Calu3 (cell line): ENCODE measurements around the gene SON. TPM values are rescaled to one million over a fixed set of nuclear protein-coding genes. Genes with fewer than 3 reads are reported as not detected.

Experiments used
- BruUV-seq: library from RNA; stranded (reverse); fragments of 400-500 nt; replicated peaks from 2 replicates; lab custom pipeline; 2021; lab: Mats Ljungman, UMichigan
- CTCF ChIA-PET: fragments of 300-600 bp; sonication (Branson Sonifier 250); formaldehyde crosslinking; loops from one replicate; lab custom pipeline; 2022; ENCODE audit warnings: antibody characterized with exemption; lab: Charles Lee
- DNase-seq: peaks from one replicate; pipeline ENCODE4 v3.0.0; 2022
- H3K27ac Mint-ChIP-seq: one replicate; pipeline ENCODE4 v1.8.0; 2022; ENCODE audit warnings: mixed read lengths; ENCODE audit not compliant: unreplicated experiment
- H3K27me3 Mint-ChIP-seq: one replicate; pipeline ENCODE4 v1.8.0; 2022; ENCODE audit warnings: mixed read lengths; ENCODE audit not compliant: unreplicated experiment
- H3K36me3 Mint-ChIP-seq: one replicate; pipeline ENCODE4 v1.8.0; 2022; ENCODE audit warnings: mild to moderate bottlenecking, moderate library complexity, mixed read lengths; ENCODE audit not compliant: insufficient read depth, unreplicated experiment
- H3K4me1 Mint-ChIP-seq: one replicate; pipeline ENCODE4 v1.8.0; 2022; ENCODE audit warnings: mild to moderate bottlenecking, low read depth, mixed read lengths; ENCODE audit not compliant: unreplicated experiment
- H3K4me3 Mint-ChIP-seq: one replicate; pipeline ENCODE4 v1.8.0; 2022; ENCODE audit warnings: mild to moderate bottlenecking, low read depth, moderate library complexity, mixed read lengths; ENCODE audit not compliant: unreplicated experiment
- H3K9me3 Mint-ChIP-seq: one replicate; pipeline ENCODE4 v1.8.0; 2022; ENCODE audit warnings: low read depth, mixed read lengths; ENCODE audit not compliant: unreplicated experiment
- intact Hi-C: fragments of 100-400 bp; cut with micrococcal nuclease; formaldehyde crosslinking; loops from one replicate; pipeline ENCODE4 v1.10.0; 2022; ENCODE audit not compliant: unreplicated experiment
- total RNA-seq: library from RNA; stranded (reverse); gene quantifications from 2 replicates; pipeline ENCODE4 v1.2.3, GENCODE V29; 2022
- TF ChIP-seq, protein P1 (sequence below): fragments of 200-600 bp; IDR thresholded peaks from one replicate; pipeline ENCODE4 v1.8.0; 2022; ENCODE audit warnings: antibody characterized with exemption; ENCODE audit not compliant: unreplicated experiment

SON gene
- total RNA-seq, 1 experiment from 2014 or later, result 188 TPM

DNA sequence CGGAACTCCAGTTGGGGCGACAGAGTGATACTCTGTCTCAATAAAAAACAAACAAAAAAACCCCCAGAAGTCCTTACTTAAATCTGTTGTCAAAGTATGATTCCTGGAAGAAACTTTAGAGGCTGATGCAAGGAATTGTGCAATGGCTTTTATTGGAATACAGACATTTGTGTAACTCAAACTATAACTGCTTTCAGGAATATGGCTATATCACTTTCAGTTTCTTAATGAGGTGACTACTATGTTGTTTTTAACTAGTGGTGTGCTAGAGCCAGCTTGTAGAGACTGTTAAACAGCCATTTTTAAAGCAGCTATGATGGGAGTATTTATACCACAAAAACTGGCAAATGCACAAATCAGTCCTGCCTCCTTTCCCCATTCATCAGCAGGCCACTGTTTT is 28.6 kb upstream of the SON start:
- no TSS peak for BruUV-seq
- H3K36me3 Mint-ChIP-seq, result peaks cover 32% of the 10 kb centered on the region
- no peaks in the 10 kb centered on the region for H3K9me3 Mint-ChIP-seq
- H3K27ac Mint-ChIP-seq, result no peak overlapping the region
- no peaks in the 10 kb centered on the region for H3K4me1 Mint-ChIP-seq
- CTCF ChIA-PET, result interaction anchor here (1.0 kb wide), 1 partner anchor 8 kb away, joined by 4 read pairs; no protein-coding TSS in a partner anchor
- intact Hi-C loops, result no loop called here
- H3K4me3 Mint-ChIP-seq, result no peak overlapping the region
- DNase-seq, result no peak
- no peaks in the 10 kb centered on the region for H3K27me3 Mint-ChIP-seq
- TF ChIP-seq, protein P1, sequence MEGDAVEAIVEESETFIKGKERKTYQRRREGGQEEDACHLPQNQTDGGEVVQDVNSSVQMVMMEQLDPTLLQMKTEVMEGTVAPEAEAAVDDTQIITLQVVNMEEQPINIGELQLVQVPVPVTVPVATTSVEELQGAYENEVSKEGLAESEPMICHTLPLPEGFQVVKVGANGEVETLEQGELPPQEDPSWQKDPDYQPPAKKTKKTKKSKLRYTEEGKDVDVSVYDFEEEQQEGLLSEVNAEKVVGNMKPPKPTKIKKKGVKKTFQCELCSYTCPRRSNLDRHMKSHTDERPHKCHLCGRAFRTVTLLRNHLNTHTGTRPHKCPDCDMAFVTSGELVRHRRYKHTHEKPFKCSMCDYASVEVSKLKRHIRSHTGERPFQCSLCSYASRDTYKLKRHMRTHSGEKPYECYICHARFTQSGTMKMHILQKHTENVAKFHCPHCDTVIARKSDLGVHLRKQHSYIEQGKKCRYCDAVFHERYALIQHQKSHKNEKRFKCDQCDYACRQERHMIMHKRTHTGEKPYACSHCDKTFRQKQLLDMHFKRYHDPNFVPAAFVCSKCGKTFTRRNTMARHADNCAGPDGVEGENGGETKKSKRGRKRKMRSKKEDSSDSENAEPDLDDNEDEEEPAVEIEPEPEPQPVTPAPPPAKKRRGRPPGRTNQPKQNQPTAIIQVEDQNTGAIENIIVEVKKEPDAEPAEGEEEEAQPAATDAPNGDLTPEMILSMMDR, result no peak

DNA sequence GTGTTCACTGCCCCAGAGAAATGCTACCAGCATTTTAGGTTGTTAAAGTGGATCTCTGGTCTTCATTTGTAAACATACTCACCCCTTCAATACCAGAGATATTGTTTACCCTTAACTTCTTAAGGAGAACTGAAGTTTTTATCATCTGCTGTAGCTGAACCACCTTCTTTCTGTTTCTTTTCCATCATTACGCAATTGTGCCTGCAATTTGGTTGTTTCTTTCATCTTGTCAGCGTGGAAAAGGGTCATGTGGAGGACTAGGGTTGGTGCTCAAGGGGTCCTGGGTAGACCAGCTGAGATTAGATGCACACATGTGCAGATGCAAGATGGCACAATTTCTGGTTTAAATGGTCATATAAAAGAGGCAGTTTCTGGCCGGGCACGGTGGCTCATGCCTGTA is 23.9 kb upstream of the SON start:
- Mint-ChIP-seq H3K9me3 (no peaks in the 10 kb centered on the region), H3K4me3 (no peak overlapping the region), H3K27ac (no peak overlapping the region), H3K36me3 (peaks cover 42% of the 10 kb centered on the region), H3K27me3 (no peaks in the 10 kb centered on the region), H3K4me1 (no peaks in the 10 kb centered on the region)
- intact Hi-C loops, result no loop called here
- no peak for DNase-seq
- no TSS peak for BruUV-seq
- CTCF ChIA-PET, result no interaction called here
- TF ChIP-seq, protein P1, result no peak

DNA sequence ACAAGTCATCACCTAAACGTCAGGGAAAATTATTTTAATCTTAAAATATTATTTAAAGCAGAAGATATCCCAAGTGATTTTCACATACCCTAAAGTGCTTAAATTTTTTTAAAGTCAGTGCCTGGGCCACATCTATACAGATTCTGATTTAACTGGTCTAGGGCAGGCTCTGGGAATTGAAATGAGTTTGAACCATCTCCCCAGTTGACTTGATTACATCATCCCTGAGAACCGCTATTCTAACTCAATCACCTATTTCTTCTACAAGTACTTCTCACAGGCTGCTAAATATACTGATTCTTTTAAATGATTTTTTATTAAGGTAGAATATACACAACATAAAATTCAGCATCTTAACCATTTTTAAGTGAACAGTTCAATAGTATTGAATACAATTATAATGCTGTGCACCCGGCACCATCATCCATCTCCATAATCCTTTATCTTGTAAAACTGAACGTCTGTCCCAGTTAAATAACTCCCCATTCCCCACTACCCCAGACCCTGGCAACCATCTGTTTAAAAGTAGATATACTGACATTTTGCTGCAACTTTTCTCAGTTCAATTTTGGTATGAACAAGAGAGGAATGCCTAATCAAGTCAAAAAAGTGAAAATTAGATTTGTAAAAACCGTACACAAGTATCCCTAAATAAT is 20.4 kb upstream of the SON start:
- Mint-ChIP-seq H3K36me3 (peaks cover 24% of the 10 kb centered on the region), H3K4me3 (no peak overlapping the region), H3K27ac (no peak overlapping the region), H3K27me3 (no peaks in the 10 kb centered on the region), H3K4me1 (no peaks in the 10 kb centered on the region), H3K9me3 (no peaks in the 10 kb centered on the region)
- intact Hi-C loops, result no loop called here
- CTCF ChIA-PET, result no interaction called here
- TF ChIP-seq, protein P1, result no peak
- BruUV-seq, result no TSS peak
- DNase-seq, result no peak

DNA sequence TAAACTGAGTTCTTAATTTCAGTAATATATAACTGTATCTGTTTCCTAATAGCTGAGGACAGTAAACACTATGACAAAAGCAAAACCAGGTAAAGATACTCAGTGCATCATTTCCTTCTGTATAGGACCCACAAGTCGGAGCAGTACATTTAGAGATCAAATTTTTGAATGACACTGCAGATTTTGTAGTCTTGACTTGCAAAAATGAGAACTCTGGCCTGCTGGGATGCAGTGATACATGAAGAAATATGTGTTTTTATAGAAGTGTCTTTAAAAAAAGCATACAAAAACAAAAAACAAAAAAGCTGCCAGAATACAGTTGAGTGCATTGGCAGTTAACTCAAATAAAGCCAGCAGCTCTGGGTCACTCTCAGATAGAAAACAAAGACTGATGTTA is 19.9 kb upstream of the SON start:
- H3K36me3 Mint-ChIP-seq, result peaks cover 25% of the 10 kb centered on the region
- no peaks in the 10 kb centered on the region for H3K9me3 Mint-ChIP-seq
- H3K27me3 Mint-ChIP-seq, result no peaks in the 10 kb centered on the region
- no peak overlapping the region for H3K27ac Mint-ChIP-seq
- DNase-seq, result no peak
- H3K4me3 Mint-ChIP-seq, result no peak overlapping the region
- BruUV-seq, result no TSS peak
- TF ChIP-seq, protein P1, result no peak
- CTCF ChIA-PET, result no interaction called here
- no peaks in the 10 kb centered on the region for H3K4me1 Mint-ChIP-seq
- intact Hi-C loops, result no loop called here
